ENCODE data around the gene SV2C. TPM values are rescaled to one million over a fixed set of nuclear protein-coding genes. Genes with fewer than 3 reads are reported as not detected.

Gene SV2C
- polyA plus RNA-seq, 1 donor (not counting 4 experiments of a cell fraction or from before 2014, with no cell fraction given), result 0.34 TPM

GRCh38 chr5:76384189-76384588 is 301.0 kb downstream of the SV2C start:
- no peak overlapping the region for H2AFZ ChIP-seq (ENCODE audit: control insufficient read depth, low read length)
- no peak overlapping the region for H3K9ac ChIP-seq (ENCODE audit: control insufficient read depth, extremely low read depth, insufficient read depth, low read length)
- TF ChIP-seq CTCF (optimal IDR thresholded peaks at IDR 0.05 in 1 of 3, IDR thresholded peaks at IDR 0.05 in 1 of 3, conservative IDR thresholded peaks at IDR 0.05 in 1 of 3; ENCODE audit: extremely low read depth in 1 of 3, insufficient read depth in 2 of 3, low read length in 3 of 3) (no peak), EZH2 (IDR thresholded peaks at IDR 0.05; ENCODE audit: low read length) (no peak)
- H3K4me3 ChIP-seq (ENCODE audit: control insufficient read depth in 2 of 3, extremely low read depth in 1 of 3, insufficient read depth in 2 of 3, low read depth in 1 of 3, low read length in 3 of 3), result no peak overlapping the region
- no peaks in the 10 kb centered on the region for H3K9me3 ChIP-seq (ENCODE audit: control insufficient read depth, low read depth, low read length)
- no peak overlapping the region for H3K27ac ChIP-seq (ENCODE audit: control insufficient read depth, insufficient read depth, low read length)
- H3K9me1 ChIP-seq (ENCODE audit: control insufficient read depth, extremely low read depth, insufficient read depth, low read length), result no peaks in the 10 kb centered on the region
- H4K20me1 ChIP-seq (ENCODE audit: control insufficient read depth, extremely low read depth, insufficient read depth, low read length), result no peaks in the 10 kb centered on the region
- no peak overlapping the region for H3K4me2 ChIP-seq (ENCODE audit: control insufficient read depth, extremely low read depth, insufficient read depth, low read depth, low read length)
- dilution Hi-C loops (cut with MboI; ENCODE audit: extremely low pct_ligation_motif_present, low sequenced_read_pairs), result no loop called here
- FAIRE-seq (no peak), DNase-seq (ENCODE audit: low read depth, low spot score) (no peak)
- no peaks in the 10 kb centered on the region for H3K79me2 ChIP-seq (ENCODE audit: control insufficient read depth, insufficient read depth, low read length)
- no peaks in the 10 kb centered on the region for H3K27me3 ChIP-seq (ENCODE audit: control insufficient read depth, extremely low read depth, insufficient read depth, low read length)
- H3K36me3 ChIP-seq (ENCODE audit: control insufficient read depth in 2 of 2, extremely low read depth in 1 of 2, insufficient read depth in 2 of 2, low read length in 2 of 2), result no peaks in the 10 kb centered on the region
- no peaks in the 10 kb centered on the region for H3K4me1 ChIP-seq (ENCODE audit: control insufficient read depth, extremely low read depth, insufficient read depth, low read length)

- Histone ChIP-seq H3K9me3 (ENCODE audit: control insufficient read depth, low read depth, low read length) (no peaks in the 10 kb centered on the region), H3K9ac (ENCODE audit: control insufficient read depth, extremely low read depth, insufficient read depth, low read length) (no peak overlapping the region), H2AFZ (ENCODE audit: control insufficient read depth, low read length) (no peak overlapping the region), H4K20me1 (ENCODE audit: control insufficient read depth, extremely low read depth, insufficient read depth, low read length) (no peaks in the 10 kb centered on the region), H3K36me3 (ENCODE audit: control insufficient read depth in 2 of 2, extremely low read depth in 1 of 2, insufficient read depth in 2 of 2, low read length in 2 of 2) (no peaks in the 10 kb centered on the region), H3K9me1 (ENCODE audit: control insufficient read depth, extremely low read depth, insufficient read depth, low read length) (no peaks in the 10 kb centered on the region), H3K27ac (ENCODE audit: control insufficient read depth, insufficient read depth, low read length) (no peak overlapping the region), H3K4me1 (ENCODE audit: control insufficient read depth, extremely low read depth, insufficient read depth, low read length) (no peaks in the 10 kb centered on the region), H3K27me3 (ENCODE audit: control insufficient read depth, extremely low read depth, insufficient read depth, low read length) (no peaks in the 10 kb centered on the region), H3K4me2 (ENCODE audit: control insufficient read depth, extremely low read depth, insufficient read depth, low read depth, low read length) (no peak overlapping the region), H3K79me2 (ENCODE audit: control insufficient read depth, insufficient read depth, low read length) (no peaks in the 10 kb centered on the region), H3K4me3 (ENCODE audit: control insufficient read depth in 2 of 3, extremely low read depth in 1 of 3, insufficient read depth in 2 of 3, low read depth in 1 of 3, low read length in 3 of 3) (no peak overlapping the region)
- TF ChIP-seq CTCF (optimal IDR thresholded peaks at IDR 0.05 in 1 of 3, IDR thresholded peaks at IDR 0.05 in 1 of 3, conservative IDR thresholded peaks at IDR 0.05 in 1 of 3; ENCODE audit: extremely low read depth in 1 of 3, insufficient read depth in 2 of 3, low read length in 3 of 3), result no peak
- no peak for TF ChIP-seq EZH2 (IDR thresholded peaks at IDR 0.05; ENCODE audit: low read length)
- dilution Hi-C loops (cut with MboI; ENCODE audit: extremely low pct_ligation_motif_present, low sequenced_read_pairs), result no loop called here
- DNase-seq (ENCODE audit: low read depth, low spot score) (no peak), FAIRE-seq (no peak)
These were observed 301.5 kb downstream of the SV2C start for GRCh38 chr5:76384705-76385104.

Data from keratinocyte (primary cell).